Calu3 (cell line): ENCODE measurements around the gene SYNPR. TPM values are rescaled to one million over a fixed set of nuclear protein-coding genes. Genes with fewer than 3 reads are reported as not detected.

ENCODE experiments used
- BruUV-seq: library from RNA; stranded (reverse); fragments of 400-500 nt; replicated peaks from 2 replicates; lab custom pipeline; 2021; lab: Mats Ljungman, UMichigan
- CTCF ChIA-PET: fragments of 300-600 bp; sonication (Branson Sonifier 250); formaldehyde crosslinking; loops from one replicate; lab custom pipeline; 2022; ENCODE audit warnings: antibody characterized with exemption; lab: Charles Lee
- DNase-seq: peaks from one replicate; pipeline ENCODE4 v3.0.0; 2022
- H3K27ac Mint-ChIP-seq: one replicate; pipeline ENCODE4 v1.8.0; 2022; ENCODE audit warnings: mixed read lengths; ENCODE audit not compliant: unreplicated experiment
- H3K27me3 Mint-ChIP-seq: one replicate; pipeline ENCODE4 v1.8.0; 2022; ENCODE audit warnings: mixed read lengths; ENCODE audit not compliant: unreplicated experiment
- H3K36me3 Mint-ChIP-seq: one replicate; pipeline ENCODE4 v1.8.0; 2022; ENCODE audit warnings: mild to moderate bottlenecking, moderate library complexity, mixed read lengths; ENCODE audit not compliant: insufficient read depth, unreplicated experiment
- H3K4me1 Mint-ChIP-seq: one replicate; pipeline ENCODE4 v1.8.0; 2022; ENCODE audit warnings: mild to moderate bottlenecking, low read depth, mixed read lengths; ENCODE audit not compliant: unreplicated experiment
- H3K4me3 Mint-ChIP-seq: one replicate; pipeline ENCODE4 v1.8.0; 2022; ENCODE audit warnings: mild to moderate bottlenecking, low read depth, moderate library complexity, mixed read lengths; ENCODE audit not compliant: unreplicated experiment
- H3K9me3 Mint-ChIP-seq: one replicate; pipeline ENCODE4 v1.8.0; 2022; ENCODE audit warnings: low read depth, mixed read lengths; ENCODE audit not compliant: unreplicated experiment
- intact Hi-C: fragments of 100-400 bp; cut with micrococcal nuclease; formaldehyde crosslinking; loops from one replicate; pipeline ENCODE4 v1.10.0; 2022; ENCODE audit not compliant: unreplicated experiment
- total RNA-seq: library from RNA; stranded (reverse); gene quantifications from 2 replicates; pipeline ENCODE4 v1.2.3, GENCODE V29; 2022
- TF ChIP-seq, protein P1 (sequence below): fragments of 200-600 bp; IDR thresholded peaks from one replicate; pipeline ENCODE4 v1.8.0; 2022; ENCODE audit warnings: antibody characterized with exemption; ENCODE audit not compliant: unreplicated experiment

Gene SYNPR
- total RNA-seq, 1 experiment from 2014 or later, result 0.90 TPM

DNA sequence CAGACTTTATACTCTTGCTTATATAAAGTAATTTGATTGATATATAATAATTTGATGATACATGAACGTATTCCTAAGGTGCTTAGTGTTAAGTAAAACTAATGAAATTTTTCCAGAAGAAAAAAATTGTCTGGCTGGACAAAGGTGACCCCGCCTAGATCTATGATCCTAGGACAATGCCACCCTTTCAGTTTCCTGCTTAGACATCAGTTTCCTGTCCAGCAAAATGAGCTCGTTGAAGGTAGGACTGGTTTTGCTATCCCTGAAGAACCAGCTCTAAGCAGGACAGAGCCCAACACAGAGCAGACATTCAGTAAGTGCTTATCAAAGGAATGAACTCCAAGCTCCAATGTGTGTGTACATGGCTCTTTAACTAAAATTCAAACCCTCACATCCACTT lies 293.6 kb downstream of the SYNPR start:
- Mint-ChIP-seq H3K4me3 (no peak overlapping the region), H3K9me3 (peaks cover 5% of the 10 kb centered on the region), H3K27me3 (no peaks in the 10 kb centered on the region), H3K27ac (no peak overlapping the region), H3K4me1 (peaks cover 18% of the 10 kb centered on the region), H3K36me3 (peaks cover 4% of the 10 kb centered on the region)
- BruUV-seq, result no TSS peak
- TF ChIP-seq, protein P1, sequence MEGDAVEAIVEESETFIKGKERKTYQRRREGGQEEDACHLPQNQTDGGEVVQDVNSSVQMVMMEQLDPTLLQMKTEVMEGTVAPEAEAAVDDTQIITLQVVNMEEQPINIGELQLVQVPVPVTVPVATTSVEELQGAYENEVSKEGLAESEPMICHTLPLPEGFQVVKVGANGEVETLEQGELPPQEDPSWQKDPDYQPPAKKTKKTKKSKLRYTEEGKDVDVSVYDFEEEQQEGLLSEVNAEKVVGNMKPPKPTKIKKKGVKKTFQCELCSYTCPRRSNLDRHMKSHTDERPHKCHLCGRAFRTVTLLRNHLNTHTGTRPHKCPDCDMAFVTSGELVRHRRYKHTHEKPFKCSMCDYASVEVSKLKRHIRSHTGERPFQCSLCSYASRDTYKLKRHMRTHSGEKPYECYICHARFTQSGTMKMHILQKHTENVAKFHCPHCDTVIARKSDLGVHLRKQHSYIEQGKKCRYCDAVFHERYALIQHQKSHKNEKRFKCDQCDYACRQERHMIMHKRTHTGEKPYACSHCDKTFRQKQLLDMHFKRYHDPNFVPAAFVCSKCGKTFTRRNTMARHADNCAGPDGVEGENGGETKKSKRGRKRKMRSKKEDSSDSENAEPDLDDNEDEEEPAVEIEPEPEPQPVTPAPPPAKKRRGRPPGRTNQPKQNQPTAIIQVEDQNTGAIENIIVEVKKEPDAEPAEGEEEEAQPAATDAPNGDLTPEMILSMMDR, result no peak
- DNase-seq, result no peak
- intact Hi-C loops, result loop anchor here (10.0 kb wide), 1 partner anchor 243 kb away; the partner anchor contains the start of gene C3orf49
- CTCF ChIA-PET, result interaction anchor here (0.6 kb wide), 1 partner anchor 14 kb away, joined by 3 read pairs; no protein-coding TSS in a partner anchor

DNA sequence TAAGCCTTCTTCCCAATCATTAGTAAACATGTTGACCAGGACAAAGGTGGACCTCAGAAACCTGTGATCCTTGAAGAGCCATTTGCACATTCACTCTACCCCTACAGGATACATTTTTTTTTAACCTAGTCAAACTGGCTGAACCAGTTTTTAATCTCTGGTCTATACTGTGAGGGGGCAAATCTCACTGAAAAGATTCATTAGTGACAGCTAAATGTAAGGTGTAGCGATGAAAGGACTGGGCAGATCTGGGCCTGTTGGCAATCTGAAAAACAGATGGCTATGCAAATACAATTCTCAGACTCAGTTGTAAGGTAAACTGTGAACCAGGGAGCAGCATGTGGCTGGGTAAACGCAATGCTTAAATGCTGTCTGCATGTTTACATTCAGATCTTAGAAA lies 298.7 kb downstream of the SYNPR start:
- no TSS peak for BruUV-seq
- Mint-ChIP-seq H3K4me1 (peaks cover 42% of the 10 kb centered on the region), H3K9me3 (peaks cover 5% of the 10 kb centered on the region), H3K36me3 (peaks cover 5% of the 10 kb centered on the region), H3K27ac (peak overlapping the region; percentile 33), H3K4me3 (no peak overlapping the region), H3K27me3 (no peaks in the 10 kb centered on the region)
- TF ChIP-seq, protein P1, result no peak
- peak; percentile 12 for DNase-seq
- CTCF ChIA-PET, result no interaction called here
- intact Hi-C loops, result loop anchor here (10.0 kb wide), 1 partner anchor 238 kb away; the partner anchor contains the start of gene C3orf49

DNA sequence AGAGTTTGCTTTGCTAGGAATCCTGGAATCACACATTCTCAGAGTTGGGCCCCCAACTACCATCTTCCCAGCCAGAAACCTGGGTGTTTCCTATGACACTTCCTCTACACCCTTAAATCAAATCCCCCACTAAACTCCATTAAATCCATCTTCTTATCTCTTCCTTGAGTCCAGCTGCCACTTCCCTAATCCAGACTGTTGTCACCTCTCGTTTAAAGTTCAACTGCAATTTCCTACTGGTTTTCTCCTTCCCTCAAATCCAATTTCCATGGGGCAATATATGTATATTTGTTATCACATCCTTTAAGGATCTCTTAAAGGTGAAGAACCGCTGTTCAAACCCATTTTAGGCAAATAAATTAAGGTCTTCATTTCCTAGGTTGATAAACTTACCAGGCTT lies 300.8 kb downstream of the SYNPR start:
- no peak for DNase-seq
- H3K27me3 Mint-ChIP-seq, result no peaks in the 10 kb centered on the region
- intact Hi-C loops, result loop anchor here (10.0 kb wide), 1 partner anchor 236 kb away; the partner anchor contains the start of gene C3orf49
- BruUV-seq, result no TSS peak
- peaks cover 5% of the 10 kb centered on the region for H3K36me3 Mint-ChIP-seq
- no peak overlapping the region for H3K4me3 Mint-ChIP-seq
- H3K4me1 Mint-ChIP-seq, result peaks cover 50% of the 10 kb centered on the region
- CTCF ChIA-PET, result no interaction called here
- peaks cover 2% of the 10 kb centered on the region for H3K9me3 Mint-ChIP-seq
- no peak overlapping the region for H3K27ac Mint-ChIP-seq
- TF ChIP-seq, protein P1, result no peak

DNA sequence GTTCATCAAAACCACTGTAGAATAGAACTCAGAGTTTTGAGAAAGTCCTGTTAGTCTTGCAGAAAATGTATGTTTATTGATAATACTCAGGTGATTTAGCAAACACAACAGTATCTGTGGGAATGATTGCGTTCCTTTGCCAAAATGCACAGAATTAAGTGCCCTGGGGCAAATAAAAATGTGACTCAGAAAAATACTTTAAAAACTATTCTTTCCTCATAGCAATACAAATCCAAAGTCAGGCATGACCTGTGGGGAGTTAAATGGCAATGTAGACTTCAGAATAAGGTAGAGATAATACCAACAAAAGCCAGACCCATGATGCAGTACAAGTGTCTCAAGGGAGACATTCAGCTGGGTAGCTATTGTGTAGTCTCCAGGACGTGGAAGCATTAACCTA lies 302.0 kb downstream of the SYNPR start:
- intact Hi-C loops, result no loop called here
- H3K27me3 Mint-ChIP-seq, result no peaks in the 10 kb centered on the region
- peaks cover 5% of the 10 kb centered on the region for H3K36me3 Mint-ChIP-seq
- H3K4me3 Mint-ChIP-seq, result no peak overlapping the region
- no peak for DNase-seq
- CTCF ChIA-PET, result no interaction called here
- H3K4me1 Mint-ChIP-seq, result peaks cover 51% of the 10 kb centered on the region
- no peak overlapping the region for H3K27ac Mint-ChIP-seq
- H3K9me3 Mint-ChIP-seq, result peaks cover 2% of the 10 kb centered on the region
- no TSS peak for BruUV-seq
- TF ChIP-seq, protein P1, result no peak
